ENCODE data around the gene FAM110D. TPM values are rescaled to one million over a fixed set of nuclear protein-coding genes. Genes with fewer than 3 reads are reported as not detected.

Gene FAM110D
- total and polyA plus RNA-seq, 2 of the 8 experiments (the other 6 are each of a cell fraction or from before 2014, with no cell fraction given), result 0.21 to 0.48 TPM

GRCh38 chr1:26155370-26156284 is 3.3 kb upstream of the FAM110D start (continued):
- peak; percentile 80; the same call in 1 of the 2 replicates for TF ChIP-seq GABPA (IDR thresholded peaks at IDR 0.05; ENCODE audit: borderline replicate concordance, insufficient read depth, low read length)
- TF ChIP-seq RNF2 (IDR thresholded peaks at IDR 0.05; ENCODE audit: borderline replicate concordance, low read depth, low read length, missing control alignments, poor library complexity, severe bottlenecking), result peak; percentile 28
- peak; percentile 67; the same call in 1 of the 2 replicates for TF ChIP-seq SUZ12 (IDR thresholded peaks at IDR 0.05; ENCODE audit: low read length)
- TF ChIP-seq RAD21 (IDR thresholded peaks at IDR 0.05 in 1 of 2, conservative IDR thresholded peaks at IDR 0.05 in 1 of 2; ENCODE audit: low read depth in 2 of 2, low read length in 2 of 2), result no peak
- TF ChIP-seq CBX5 (IDR thresholded peaks at IDR 0.05; ENCODE audit: low read depth, low read length), result no peak
